Prostate gland (tissue), 2 donors: Measurements from ENCODE around the gene GPRC5D.

Experiments
- CTCF ChIP-seq, 4 experiments: fragments of 200-600 bp in 2 of 4; fragments of 450-650 bp in 2 of 4; sonication (generic) in 2 of 4; IDR thresholded peaks; 1 replicate in 3 of 4; 2 replicates in 1 of 4; pipeline ENCODE4 v1.5.1; 2016 to 2019; ENCODE audit warnings: antibody characterized with exemption in 4 of 4, mild to moderate bottlenecking in 2 of 4, moderate library complexity in 2 of 4
- POLR2A ChIP-seq: fragments of 450-650 bp; IDR thresholded peaks from one replicate; pipeline ENCODE4 v1.6.1; 2016; ENCODE audit warnings: antibody characterized with exemption, mild to moderate bottlenecking

GRCh38 chr12:12899530-12900380 lies 52.2 kb downstream of the GPRC5D start:
- TF ChIP-seq POLR2A = no peak
- TF ChIP-seq CTCF (IDR thresholded peaks at IDR 0.05) = no peak
